ENCODE results near the gene TRMT61A.

The TRMT61A gene

GRCh38 chr14:103569408-103569807, 40.4 kb downstream of the TRMT61A start:
- no peak for DNase-seq

GRCh38 chr14:103574104-103574503, 45.1 kb downstream of the TRMT61A start:
- DNase-seq: no peak

GRCh38 chr14:103574707-103575285, 45.8 kb downstream of the TRMT61A start:
- no peak for DNase-seq

GRCh38 chr14:103576371-103577024, 47.5 kb downstream of the TRMT61A start:
- DNase-seq: no peak

GRCh38 chr14:103578401-103579075, 49.5 kb downstream of the TRMT61A start:
- no peak for DNase-seq

GRCh38 chr14:103581206-103581605, 52.2 kb downstream of the TRMT61A start:
- no peak for DNase-seq

- no peak for DNase-seq
Observed at GRCh38 chr14:103581954-103582703, 53.1 kb downstream of the TRMT61A start.

GRCh38 chr14:103584326-103584915, 55.4 kb downstream of the TRMT61A start:
- DNase-seq: no peak

All from stimulated activated CD4-positive, alpha-beta T cell treated with anti-CD3 and anti-CD28 coated beads, Interleukin-15, amount 100 ng/mL, for 24 hours (primary cell).